ENCODE data around the gene COPS9. TPM values are rescaled to one million over a fixed set of nuclear protein-coding genes. Genes with fewer than 3 reads are reported as not detected.

COPS9 gene
- total and polyA plus RNA-seq, 8 donors = 62.4 to 146 (median 90.9) TPM

- ATAC-seq (no peak), DNase-seq (no peak)
These were observed 29.2 kb downstream of the COPS9 start for GRCh38 chr2:240106765-240107476.

DNA sequence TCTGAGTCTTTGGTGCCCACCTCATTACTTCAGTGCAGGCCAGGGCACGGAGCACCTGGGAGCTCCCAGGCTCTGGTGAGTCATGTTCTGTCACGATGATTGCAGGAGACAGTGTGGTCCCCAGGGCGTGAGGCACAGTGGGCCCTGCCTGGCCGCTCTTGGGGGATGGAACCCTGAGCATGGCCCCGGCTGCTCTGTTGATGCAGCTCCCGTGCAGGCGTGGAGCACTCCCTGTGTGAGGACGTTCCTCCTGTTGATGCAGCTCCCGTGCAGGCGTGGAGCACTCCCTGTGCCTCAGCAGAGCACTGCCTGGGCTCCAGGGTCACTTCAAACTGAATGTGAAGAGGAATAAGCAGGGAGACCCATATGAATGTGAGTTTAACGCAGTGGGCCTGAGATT, 30.1 kb downstream of the COPS9 start:
- DNase-seq = no peak
- Histone ChIP-seq H3K9me3 (no peaks in the 10 kb centered on the region), H3K27me3 (peaks cover 0 to 34% of the 10 kb centered on the region in 2 donors), H3K27ac (no peak overlapping the region), H3K4me3 (no peak overlapping the region), H3K4me1 (no peaks in the 10 kb centered on the region), H3K36me3 (no peaks in the 10 kb centered on the region)
- TF ChIP-seq, protein P1, sequence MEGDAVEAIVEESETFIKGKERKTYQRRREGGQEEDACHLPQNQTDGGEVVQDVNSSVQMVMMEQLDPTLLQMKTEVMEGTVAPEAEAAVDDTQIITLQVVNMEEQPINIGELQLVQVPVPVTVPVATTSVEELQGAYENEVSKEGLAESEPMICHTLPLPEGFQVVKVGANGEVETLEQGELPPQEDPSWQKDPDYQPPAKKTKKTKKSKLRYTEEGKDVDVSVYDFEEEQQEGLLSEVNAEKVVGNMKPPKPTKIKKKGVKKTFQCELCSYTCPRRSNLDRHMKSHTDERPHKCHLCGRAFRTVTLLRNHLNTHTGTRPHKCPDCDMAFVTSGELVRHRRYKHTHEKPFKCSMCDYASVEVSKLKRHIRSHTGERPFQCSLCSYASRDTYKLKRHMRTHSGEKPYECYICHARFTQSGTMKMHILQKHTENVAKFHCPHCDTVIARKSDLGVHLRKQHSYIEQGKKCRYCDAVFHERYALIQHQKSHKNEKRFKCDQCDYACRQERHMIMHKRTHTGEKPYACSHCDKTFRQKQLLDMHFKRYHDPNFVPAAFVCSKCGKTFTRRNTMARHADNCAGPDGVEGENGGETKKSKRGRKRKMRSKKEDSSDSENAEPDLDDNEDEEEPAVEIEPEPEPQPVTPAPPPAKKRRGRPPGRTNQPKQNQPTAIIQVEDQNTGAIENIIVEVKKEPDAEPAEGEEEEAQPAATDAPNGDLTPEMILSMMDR (IDR thresholded peaks at IDR 0.05) = no peak
- no peak for ATAC-seq
- intact Hi-C loops (cut with DNase I) = no loop called here

More at GRCh38 chr2:240106765-240107476, 29.2 kb downstream of the COPS9 start:
- Histone ChIP-seq H3K27ac (no peak overlapping the region), H3K27me3 (peaks cover 0 to 39% of the 10 kb centered on the region in 2 donors), H3K9me3 (no peaks in the 10 kb centered on the region), H3K4me3 (no peak overlapping the region), H3K4me1 (no peaks in the 10 kb centered on the region), H3K36me3 (no peaks in the 10 kb centered on the region)
- TF ChIP-seq, protein P1 (IDR thresholded peaks at IDR 0.05) = no peak
- intact Hi-C loops (cut with DNase I) = no loop called here

DNA sequence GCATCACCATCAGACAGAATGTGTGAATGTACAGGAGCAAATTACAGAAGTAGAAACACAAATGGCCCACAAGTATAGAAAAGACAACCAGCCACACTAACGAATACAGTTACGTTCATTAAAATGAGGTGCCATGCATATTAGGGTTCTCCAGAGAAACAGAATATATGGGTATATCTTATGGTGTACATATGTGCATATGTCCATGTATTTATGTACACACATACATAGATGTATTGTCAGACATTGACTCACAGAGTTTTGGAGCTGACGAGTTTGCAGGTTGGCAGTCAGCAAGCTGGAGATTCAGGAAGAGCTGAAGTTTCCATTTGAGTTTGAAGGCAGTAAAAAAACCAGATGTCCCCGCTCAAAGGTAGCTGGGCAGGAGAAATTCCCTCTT, 33.0 kb downstream of the COPS9 start:
- H3K9me3 ChIP-seq = no peaks in the 10 kb centered on the region
- H3K4me1 ChIP-seq = no peaks in the 10 kb centered on the region
- TF ChIP-seq, protein P1 (IDR thresholded peaks at IDR 0.05) = no peak
- H3K27me3 ChIP-seq = peaks cover 3 to 40% of the 10 kb centered on the region in 2 donors
- H3K36me3 ChIP-seq = no peaks in the 10 kb centered on the region
- no peak for ATAC-seq
- no peak for DNase-seq
- intact Hi-C loops (cut with DNase I) = no loop called here
- H3K27ac ChIP-seq = no peak overlapping the region
- no peak overlapping the region for H3K4me3 ChIP-seq

DNA sequence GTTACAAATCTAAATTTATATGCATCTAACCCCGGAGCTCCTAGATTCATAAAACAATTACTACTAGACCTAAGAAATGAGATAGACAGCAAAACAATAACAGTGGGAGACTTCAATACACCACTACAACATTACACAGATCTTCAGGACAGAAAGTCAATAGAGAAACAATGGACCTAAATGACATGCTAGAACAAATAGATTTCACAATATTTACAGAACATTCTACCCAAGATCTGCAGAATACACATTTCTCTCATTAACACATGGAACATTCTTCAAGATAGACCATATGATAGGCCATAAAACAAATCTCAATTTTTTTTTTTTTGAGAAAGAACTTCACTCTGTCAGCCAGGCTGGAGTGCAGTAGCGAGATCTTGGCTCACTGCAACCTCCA, 37.8 kb downstream of the COPS9 start:
- H3K27ac ChIP-seq = no peak overlapping the region
- H3K9me3 ChIP-seq = no peaks in the 10 kb centered on the region
- TF ChIP-seq, protein P1 (IDR thresholded peaks at IDR 0.05) = no peak
- ATAC-seq (no peak), DNase-seq (no peak)
- no peaks in the 10 kb centered on the region for H3K4me1 ChIP-seq
- no peak overlapping the region for H3K4me3 ChIP-seq
- peaks cover 44 to 62% of the 10 kb centered on the region in 2 donors for H3K27me3 ChIP-seq
- intact Hi-C loops (cut with DNase I) = no loop called here
- H3K36me3 ChIP-seq = no peaks in the 10 kb centered on the region

GRCh38 chr2:240095556-240096523, 40.3 kb downstream of the COPS9 start:
- Histone ChIP-seq H3K36me3 (no peaks in the 10 kb centered on the region), H3K4me1 (no peaks in the 10 kb centered on the region), H3K9me3 (no peaks in the 10 kb centered on the region), H3K27ac (no peak overlapping the region), H3K27me3 (peaks cover 44 to 73% of the 10 kb centered on the region in 2 donors), H3K4me3 (no peak overlapping the region)
- TF ChIP-seq, protein P1 (IDR thresholded peaks at IDR 0.05) = no peak
- intact Hi-C loops (cut with DNase I) = no loop called here
- peak in 1 of 4 donors; percentile 61 for DNase-seq
- ATAC-seq = no peak

Data from left lung (tissue), 10 donors.